Measurements from ENCODE around the gene PCNX3. TPM values are rescaled to one million over a fixed set of nuclear protein-coding genes. Genes with fewer than 3 reads are reported as not detected.

The PCNX3 gene
- total and polyA plus RNA-seq, 2 of the 13 experiments (the other 11 are each of a cell fraction or from before 2014, with no cell fraction given) = 16.2 to 23.0 TPM

- TF ChIP-seq ZBTB40 (IDR thresholded peaks at IDR 0.05) (no peak), ZBTB40 (CRISPR knock-in tag; IDR thresholded peaks at IDR 0.05) (peak; percentile 41; the same call in 1 of the 2 replicates), ZNF101 (CRISPR knock-in tag; IDR thresholded peaks at IDR 0.05; ENCODE audit: borderline replicate concordance, low read depth) (no peak), ZNF7 (CRISPR knock-in tag; IDR thresholded peaks at IDR 0.05) (no peak), HNF1B (CRISPR knock-in tag; IDR thresholded peaks at IDR 0.05) (peak; percentile 86), RARG (CRISPR knock-in tag; IDR thresholded peaks at IDR 0.05; ENCODE audit: low read depth) (0 out of 2 replicates have a peak, but pooled peaks have one; percentile 21), ELF3 (CRISPR knock-in tag; IDR thresholded peaks at IDR 0.05) (peak; percentile 71), BRD4 (CRISPR knock-in tag; IDR thresholded peaks at IDR 0.05) (no peak; the same call in 1 of the 2 replicates)
- TF ChIP-seq, protein P1, sequence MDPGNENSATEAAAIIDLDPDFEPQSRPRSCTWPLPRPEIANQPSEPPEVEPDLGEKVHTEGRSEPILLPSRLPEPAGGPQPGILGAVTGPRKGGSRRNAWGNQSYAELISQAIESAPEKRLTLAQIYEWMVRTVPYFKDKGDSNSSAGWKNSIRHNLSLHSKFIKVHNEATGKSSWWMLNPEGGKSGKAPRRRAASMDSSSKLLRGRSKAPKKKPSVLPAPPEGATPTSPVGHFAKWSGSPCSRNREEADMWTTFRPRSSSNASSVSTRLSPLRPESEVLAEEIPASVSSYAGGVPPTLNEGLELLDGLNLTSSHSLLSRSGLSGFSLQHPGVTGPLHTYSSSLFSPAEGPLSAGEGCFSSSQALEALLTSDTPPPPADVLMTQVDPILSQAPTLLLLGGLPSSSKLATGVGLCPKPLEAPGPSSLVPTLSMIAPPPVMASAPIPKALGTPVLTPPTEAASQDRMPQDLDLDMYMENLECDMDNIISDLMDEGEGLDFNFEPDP (CRISPR knock-in tag; conservative IDR thresholded peaks at IDR 0.05) = no peak
Observed at GRCh38 chr11:65652511-65653228, 37.1 kb downstream of the PCNX3 start (continued).
